ENCODE measurements around the gene PRKCSH. TPM values are rescaled to one million over a fixed set of nuclear protein-coding genes. Genes with fewer than 3 reads are reported as not detected.
"Not testable (repeated sequence)": the region's sequence is repeated elsewhere in the genome, so short reads cannot be mapped to it uniquely, and the experiment has no call there.

Gene PRKCSH
- total RNA-seq, 1 donor from 2014 or later, result 182 TPM

DNA sequence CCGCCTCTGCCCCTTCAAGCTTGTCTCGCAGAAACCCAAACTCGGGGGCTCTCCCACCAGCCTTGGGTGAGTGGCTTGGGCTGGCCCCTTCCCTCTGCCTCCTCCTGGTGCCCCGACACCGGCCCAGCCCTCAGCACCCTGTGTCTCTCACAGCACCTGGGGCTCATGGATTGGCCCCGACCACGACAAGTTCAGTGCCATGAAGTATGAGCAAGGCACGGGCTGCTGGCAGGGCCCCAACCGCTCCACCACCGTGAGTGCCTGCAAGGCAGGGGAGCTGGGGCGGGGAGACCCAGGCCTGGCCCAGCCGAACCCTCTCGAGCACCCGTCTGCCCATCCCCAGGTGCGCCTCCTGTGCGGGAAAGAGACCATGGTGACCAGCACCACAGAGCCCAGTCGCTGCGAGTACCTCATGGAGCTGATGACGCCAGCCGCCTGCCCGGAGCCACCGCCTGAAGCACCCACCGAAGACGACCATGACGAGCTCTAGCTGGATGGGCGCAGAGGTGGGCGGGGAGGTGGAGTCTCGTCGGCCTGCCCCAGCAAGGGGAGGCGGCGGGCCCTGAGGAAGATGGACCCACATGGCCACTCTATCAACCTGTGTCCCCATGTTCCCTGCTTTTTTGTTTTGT is 13.6 kb downstream of the PRKCSH start:
- DNase-seq (ENCODE audit: low spot score), result no peak

DNA sequence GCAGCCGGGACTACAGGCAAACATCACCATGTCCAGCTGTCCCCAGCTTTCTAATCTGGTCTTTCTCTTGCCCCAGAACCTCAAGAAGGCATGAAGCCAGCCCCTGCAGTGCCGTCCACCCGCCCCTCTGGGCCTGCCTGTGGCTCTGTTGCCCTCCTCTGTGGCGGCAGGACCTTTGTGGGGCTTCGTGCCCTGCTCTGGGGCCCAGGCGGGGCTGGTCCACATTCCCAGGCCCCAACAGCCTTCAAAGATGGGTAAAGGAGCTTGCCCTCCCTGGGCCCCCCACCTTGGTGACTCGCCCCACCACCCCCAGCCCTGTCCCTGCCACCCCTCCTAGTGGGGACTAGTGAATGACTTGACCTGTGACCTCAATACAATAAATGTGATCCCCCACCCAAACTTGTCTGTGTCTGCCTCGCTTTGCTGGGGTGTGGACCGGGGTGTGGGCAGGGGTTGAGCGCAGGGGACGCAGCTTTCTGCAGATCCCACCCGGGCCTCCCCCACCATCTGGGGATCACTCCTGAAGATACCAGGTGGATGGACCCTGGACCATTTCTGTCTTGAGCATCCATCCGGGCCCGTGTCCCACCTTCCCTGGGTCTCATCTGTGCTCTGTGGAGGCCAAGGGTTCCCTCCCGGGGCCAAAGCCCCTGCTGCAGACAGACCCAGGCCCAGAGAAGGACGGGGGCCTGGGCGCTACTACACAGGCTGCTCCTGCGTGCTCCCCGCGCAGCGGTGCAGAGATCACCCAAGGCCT is 15.3 kb downstream of the PRKCSH start:
- no peak for DNase-seq (ENCODE audit: low spot score)

- no peak for DNase-seq (ENCODE audit: low spot score)
Observed at GRCh38 chr19:11451327-11451870, 16.0 kb downstream of the PRKCSH start.

DNA sequence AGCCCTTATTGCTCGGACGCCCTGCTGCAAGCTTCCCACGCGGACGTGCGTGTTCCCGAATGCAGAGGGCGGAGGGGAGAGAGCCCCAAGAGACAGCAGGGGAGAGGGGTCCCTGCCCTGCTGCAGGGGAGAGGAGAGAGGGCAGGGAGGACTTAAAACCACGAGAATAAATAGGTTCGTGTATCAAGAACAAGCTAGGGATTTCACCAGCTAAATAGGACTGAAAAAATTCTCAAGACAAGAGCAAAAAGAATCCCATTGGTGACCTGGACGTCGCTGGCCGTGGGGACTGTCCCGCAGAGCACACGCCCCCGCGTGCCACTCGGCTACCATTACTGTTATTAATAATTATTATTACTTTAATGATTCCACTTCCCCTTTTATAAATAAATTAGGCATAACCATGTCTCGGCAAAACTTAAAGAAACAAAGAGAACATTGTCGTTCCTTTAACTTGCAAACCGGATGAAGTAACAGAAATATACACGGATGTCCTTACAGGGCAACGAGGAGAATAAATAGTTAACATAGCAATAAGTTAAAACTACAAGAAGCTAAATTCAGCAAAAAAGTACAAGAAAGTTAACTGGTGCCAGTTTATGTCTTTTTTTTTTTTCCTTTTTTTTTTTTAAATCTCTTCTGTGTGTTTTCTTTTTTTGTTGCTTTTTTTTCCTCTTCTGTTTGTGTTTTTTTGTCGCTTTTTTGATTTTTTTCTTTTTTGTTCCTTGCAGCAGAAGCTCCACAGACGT is 16.6 kb downstream of the PRKCSH start:
- DNase-seq (ENCODE audit: low spot score), result peak; percentile 22

- DNase-seq (ENCODE audit: low spot score), result no peak
Observed at GRCh38 chr19:11452620-11453310, 17.3 kb downstream of the PRKCSH start.

- no peak for DNase-seq (ENCODE audit: low spot score)
Observed at GRCh38 chr19:11453468-11454341, 18.3 kb downstream of the PRKCSH start.

- DNase-seq (ENCODE audit: low spot score), result not testable (repeated sequence)
Observed at GRCh38 chr19:11455233-11455554, 19.8 kb downstream of the PRKCSH start.

DNA sequence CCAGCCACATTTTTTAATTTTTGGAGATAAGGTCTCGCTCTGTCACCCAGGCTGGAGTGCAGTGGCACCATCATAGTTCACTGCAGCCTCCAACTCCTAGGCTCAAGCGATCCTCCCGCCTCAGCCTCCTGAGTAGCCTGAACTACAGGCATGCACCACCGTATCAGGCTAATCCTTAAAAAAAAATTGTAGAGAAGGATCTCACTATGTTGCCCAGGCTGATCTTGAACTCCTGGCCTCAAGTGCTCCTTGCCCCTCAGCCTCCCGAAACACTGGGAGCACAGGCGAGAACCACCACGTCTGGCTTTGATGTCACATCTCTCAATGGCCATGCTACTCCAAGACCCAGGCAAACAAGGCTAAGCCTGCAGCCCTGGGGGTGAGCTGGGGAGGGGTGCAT is 21.2 kb downstream of the PRKCSH start:
- DNase-seq (ENCODE audit: low spot score), result no peak

DNA sequence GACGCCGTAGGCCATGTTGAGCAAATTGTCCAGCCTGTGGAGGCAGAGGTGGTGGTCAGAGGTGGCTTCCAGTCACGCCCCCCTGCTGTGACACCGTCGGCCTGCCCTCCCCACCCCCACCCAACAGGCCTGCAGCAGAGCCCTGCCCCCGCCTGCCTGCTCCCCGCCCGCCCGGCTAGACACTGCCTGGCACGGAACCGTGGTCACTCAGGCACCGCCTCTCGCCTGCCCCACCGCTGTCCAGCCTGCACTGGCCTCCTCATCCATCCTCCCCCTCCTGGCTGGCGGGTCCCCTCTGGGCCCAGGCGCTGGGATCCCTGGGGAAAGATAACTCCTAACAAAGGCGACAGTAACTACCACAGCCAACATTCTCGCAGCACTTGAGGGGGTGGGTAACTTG is 21.7 kb downstream of the PRKCSH start:
- DNase-seq (ENCODE audit: low spot score), result no peak

- no peak for DNase-seq (ENCODE audit: low spot score)
Observed at GRCh38 chr19:11457831-11458230, 22.4 kb downstream of the PRKCSH start.

DNA sequence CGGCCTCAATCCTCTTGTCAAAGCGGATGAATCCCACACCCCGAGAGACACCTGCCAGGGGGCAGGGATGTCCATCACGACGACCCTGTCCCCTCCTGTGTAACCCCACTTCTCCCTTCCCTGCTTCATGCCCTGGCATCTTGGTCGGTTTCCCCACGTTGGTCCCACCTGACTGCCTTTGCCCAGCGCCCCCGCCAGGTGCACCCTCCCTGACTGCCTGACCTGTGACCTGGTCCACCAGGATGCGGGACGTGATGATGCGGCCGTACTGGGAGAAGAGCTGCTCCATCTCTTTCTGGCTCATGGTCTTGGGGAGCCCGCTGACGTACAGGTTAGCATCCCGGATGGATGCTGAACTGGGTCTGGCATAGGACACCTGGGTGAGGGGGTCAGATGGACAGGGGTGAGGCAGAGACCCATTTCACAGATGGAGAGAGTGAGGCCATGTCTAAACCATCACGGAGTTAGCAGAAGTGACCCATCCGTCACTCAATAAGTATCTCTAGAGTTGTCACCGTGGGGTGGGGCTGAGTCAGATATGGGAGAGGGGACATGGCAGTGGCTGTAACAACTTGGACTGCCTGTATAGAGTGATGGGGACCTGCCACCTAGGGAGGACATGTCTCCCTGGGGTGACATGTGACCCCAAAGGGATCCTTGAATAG is 22.9 kb downstream of the PRKCSH start:
- no peak for DNase-seq (ENCODE audit: low spot score)

GRCh38 chr19:11458912-11459311 is 23.5 kb downstream of the PRKCSH start:
- DNase-seq (ENCODE audit: low spot score), result not testable (repeated sequence)

DNA sequence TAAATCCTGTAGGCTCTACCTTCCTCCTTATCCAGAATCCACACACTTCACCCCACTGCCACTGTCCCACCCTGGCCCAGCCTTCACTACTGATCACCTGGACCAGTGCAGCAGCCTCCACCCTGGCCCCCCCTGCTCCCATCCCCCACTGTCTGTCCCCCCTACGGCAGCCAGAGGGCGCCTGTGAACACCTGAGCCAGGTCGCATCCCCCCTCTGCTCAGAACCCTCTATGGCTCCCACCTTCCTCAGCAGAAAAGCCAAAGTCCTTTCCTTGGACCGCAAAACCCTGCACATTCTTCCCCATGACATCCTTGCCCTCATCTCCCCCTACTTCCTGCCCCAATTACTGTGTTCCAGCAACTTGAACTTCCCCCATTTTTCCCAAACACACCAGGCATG is 24.8 kb downstream of the PRKCSH start:
- no peak for DNase-seq (ENCODE audit: low spot score)

DNA sequence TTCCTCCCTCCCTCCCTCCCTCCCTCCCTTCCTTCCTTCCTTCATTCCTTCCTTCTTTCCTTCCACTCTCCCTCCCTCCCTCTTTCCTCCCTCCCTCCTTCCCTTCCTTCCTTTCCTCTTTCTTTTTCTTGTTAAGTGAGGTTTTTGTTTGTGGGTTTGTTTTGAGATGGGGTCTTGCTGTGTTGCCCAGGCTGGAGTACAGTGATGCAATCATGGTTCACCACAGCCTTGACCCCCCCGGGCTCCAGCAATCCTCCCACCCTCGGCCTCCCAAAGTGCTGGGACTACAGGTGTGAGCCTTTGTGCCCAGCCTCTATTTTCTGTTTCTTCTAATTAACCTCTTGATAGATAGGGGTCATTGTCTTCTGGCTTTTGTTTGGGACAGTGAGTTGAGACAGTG is 26.0 kb downstream of the PRKCSH start:
- DNase-seq (ENCODE audit: low spot score), result no peak

DNA sequence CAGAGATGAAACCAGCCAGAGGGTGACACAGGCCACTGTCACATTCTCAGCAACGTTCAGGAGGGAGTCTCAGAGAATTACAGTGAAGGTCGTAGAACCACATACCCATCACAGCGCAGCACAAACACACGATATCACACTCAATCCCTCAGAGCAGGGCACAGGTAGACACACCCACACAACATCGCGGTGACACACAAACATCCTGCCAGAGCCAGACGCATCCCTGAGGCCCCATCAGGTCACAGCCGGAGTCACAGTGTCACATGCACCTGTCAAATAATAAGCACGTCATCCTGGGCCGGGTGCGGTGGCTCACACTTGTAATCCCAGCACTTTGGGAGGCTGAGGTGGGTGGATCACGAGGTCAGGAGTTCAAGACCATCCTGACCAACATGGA is 28.0 kb downstream of the PRKCSH start:
- DNase-seq (ENCODE audit: low spot score), result no peak

GRCh38 chr19:11464333-11465265 is 29.2 kb downstream of the PRKCSH start:
- no peak for DNase-seq (ENCODE audit: low spot score)

DNA sequence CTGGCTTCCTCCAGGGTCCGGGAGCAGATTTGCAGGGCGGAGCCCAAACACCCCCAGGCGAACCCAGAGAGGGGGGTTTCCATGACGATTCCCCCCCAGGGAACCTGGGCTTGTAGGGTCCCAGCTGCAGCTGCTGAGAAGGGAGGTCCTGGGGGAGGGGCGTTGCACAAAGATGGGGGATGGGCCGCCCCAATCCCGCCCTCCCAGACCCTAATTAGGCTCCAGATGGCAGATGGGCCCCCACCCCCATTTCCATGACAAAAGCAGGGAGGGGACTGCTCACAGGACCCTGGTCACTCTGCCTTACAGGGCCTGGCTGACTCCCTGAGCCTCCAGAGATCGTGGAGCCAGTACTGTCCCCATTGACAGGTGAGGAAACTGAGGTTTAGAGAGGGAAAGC is 30.2 kb downstream of the PRKCSH start:
- DNase-seq (ENCODE audit: low spot score), result no peak

DNA sequence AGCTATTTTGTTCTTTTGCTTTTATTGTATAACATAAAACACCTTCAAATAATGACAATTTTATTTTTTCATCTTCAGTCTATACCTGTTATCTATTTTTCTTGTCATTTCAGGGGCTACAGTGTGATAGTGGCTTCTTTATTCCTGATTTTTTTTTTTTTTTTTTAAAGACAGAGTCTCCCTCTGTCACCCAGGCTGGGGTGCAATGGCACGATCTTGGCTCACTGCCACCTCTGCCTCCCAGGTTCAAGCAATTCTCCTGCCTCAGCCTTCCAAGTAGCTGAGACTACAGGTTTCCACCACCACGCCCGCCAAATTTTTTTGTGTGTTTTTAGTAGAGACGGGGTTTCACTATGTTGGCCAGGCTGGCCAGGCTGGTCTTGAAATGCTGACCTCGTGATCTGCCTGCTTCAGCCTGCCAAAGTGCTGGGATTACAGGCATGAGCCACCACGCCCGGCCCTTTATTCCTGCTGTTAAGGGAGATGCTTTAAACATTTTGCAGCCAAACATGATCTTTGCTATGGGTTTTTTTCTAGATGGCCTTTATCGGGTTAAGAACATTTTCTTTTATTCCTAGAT is 32.9 kb downstream of the PRKCSH start:
- peak; percentile 66 for DNase-seq (ENCODE audit: low spot score)

GRCh38 chr19:11473725-11474124 is 38.3 kb downstream of the PRKCSH start:
- DNase-seq (ENCODE audit: low spot score), result no peak

Measured in umbilical cord (tissue), 2 donors.